Activated CD8-positive, alpha-beta memory T cell treated with anti-CD3 and anti-CD28 coated beads for 4 hours (primary cell): Measurements from ENCODE around the gene AGPAT3.

Experiments
- DNase-seq, 2 donors: peaks; one replicate each; pipeline ENCODE4 v3.0.0-alpha.2; 2020; ENCODE audit warnings: low read depth in 2 of 2

Gene AGPAT3

DNA sequence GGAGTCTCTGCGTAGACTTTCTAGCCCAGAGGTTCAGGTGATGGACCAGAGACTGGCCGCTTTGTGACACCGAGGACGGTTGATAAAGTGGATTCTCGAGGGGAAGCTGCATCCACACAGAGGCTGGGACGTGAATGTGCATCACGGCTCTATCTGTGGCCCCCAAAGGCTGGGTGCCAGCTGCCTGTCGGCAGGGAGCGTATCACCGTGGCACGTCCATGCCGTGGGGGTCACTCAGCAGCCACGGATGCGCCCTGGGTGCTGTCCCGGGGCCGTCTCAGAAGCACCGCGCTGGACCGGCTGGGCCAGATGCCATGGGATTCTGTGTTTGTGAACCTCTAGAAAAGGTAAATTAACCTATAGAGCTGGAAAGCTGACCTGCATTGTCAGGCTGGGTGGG is 89.9 kb downstream of the AGPAT3 start:
- DNase-seq, result no peak

DNA sequence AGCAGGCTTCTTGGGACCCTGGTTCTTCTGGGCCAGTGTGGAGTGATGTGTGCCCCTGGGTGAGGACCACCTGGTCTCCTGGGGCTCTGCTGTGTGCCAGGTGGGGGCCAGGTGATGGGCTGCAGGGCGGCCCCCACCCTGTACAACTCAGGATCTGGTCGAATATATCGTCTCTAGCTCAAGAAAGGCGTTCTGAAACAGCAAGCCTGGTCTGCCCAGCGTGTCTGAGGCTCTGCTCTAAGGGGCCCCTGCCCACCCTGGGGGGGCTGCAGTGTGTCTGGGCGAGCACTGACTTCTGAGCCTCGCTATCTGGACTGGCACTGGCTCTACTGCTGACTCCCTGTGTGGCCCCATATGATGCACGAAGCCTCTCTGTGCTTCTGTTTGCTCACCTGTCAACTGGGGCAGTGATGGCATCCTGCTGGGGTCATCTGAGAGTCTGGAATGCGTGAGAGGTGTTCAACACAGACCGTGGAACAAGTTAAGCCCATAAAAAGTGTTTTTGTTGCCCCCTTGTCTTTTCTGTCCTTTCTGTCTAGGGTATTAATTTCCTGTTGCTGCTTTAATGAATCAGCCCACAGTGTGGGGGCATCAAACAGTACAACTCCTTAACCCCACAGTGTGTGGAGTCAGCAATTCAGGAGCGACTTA is 91.1 kb downstream of the AGPAT3 start:
- no peak for DNase-seq

DNA sequence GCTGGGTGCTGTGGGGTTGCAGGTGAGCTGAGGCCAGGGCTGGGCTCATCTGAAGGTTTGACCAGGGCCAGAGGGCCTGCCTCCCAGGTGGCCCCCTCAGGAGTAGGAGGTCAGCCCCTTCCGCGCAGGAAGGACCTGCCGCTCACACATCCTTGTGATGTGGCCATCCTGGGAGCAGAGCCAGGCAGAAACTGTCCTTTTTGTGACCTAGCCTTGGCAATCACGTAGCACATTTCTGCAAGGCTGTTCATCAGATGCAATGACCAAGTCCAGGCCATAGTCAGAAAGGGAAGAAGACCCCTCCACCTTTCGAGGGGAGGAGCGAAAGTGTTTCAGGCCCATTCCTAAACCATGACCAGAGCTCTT is 91.6 kb downstream of the AGPAT3 start:
- no peak for DNase-seq

DNA sequence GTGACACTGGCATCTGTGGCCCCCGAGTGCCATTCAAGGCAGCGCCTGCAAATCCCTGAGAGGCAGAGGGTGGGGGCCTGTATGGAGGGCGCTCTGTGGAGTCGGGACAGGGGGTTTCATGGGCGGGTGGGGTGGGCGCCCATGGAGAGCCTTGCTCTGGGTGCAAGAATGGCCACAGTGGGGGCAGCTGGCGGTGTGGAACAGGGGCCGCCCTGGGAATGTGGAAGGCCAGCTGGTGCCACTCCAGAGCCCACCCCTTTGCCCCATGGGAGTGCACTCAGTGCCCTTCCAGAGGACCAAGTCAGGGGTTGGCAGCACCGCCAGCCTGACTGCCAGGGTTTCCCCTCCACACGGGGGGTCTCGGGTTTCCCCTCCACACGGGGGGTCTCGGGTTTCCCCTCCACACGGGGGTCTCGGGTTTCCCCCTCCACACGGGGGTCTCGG is 92.1 kb downstream of the AGPAT3 start:
- DNase-seq, result no peak

DNA sequence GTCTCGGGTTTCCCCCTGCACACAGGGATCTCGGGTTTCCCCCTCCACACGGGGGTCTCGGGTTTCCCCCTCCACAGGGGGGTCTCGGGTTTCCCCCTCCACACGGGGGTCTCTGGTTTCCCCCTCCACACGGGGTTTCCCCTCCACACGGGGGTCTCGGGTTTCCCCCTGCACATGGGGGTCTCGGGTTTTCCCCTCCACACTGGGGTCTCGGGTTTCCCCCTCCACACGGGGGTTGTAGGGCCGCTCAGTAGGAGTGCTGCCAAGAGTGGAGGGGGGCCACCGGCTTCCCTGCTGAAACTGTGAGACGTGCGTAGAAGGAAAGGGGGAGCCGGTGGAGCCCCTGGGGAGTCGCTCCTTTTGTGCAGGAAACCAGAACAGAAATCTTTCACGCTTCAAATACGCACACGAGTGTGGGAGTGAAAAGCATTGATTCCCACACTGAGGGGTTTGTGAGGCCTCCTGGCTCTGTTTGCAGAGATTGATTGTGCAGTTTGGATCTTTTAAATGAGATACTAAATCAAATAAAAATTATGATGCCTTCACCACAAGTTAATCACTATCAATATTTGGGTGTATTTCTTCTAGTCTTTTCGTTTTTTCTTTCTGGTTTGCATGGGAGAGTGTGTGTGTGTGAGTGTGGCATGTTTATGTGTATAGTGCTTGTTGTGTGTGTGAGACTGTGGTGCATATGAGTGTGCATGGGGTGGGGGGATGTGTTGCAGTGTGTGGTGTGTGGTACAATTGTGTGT is 92.8 kb downstream of the AGPAT3 start:
- DNase-seq, result no peak

DNA sequence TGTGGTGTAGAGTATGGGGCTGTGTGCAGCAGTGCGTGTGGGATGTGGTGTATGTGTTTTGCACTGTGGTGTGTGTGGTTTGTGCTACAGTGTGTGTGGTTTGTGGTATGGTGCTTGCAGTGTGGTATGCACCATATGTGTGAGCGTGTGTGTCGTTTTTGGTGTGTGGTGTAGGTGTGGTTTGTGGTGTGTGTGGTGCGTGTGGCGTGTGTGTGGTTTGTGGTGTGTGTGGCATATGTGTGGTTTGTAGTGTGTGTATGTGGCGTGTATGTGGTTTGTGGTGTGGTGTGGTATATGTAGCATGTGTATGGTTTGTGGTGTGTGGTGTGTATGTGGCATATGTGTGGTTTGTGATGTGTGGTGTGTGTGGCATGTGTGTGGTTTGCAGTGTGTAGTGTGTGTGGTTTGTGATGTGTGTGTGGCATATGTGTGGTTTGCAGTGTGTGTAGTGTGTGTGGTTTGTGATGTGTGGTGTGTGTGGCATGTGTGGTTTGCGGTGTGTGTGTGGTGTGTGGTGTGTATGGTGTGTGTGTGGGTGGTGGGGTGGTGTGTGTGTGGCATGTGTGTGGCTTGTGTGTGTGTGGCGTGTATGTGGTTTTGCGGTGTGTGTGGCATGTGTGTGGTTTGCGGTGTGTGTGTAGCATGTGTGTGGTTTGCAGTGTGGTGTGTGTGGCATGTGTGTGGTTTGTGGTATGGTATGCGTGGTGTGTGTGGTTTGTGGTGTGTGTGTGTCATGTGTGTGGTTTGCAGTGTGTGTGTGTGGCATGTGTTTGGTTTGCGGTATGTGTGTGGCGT is 93.5 kb downstream of the AGPAT3 start:
- no peak for DNase-seq

DNA sequence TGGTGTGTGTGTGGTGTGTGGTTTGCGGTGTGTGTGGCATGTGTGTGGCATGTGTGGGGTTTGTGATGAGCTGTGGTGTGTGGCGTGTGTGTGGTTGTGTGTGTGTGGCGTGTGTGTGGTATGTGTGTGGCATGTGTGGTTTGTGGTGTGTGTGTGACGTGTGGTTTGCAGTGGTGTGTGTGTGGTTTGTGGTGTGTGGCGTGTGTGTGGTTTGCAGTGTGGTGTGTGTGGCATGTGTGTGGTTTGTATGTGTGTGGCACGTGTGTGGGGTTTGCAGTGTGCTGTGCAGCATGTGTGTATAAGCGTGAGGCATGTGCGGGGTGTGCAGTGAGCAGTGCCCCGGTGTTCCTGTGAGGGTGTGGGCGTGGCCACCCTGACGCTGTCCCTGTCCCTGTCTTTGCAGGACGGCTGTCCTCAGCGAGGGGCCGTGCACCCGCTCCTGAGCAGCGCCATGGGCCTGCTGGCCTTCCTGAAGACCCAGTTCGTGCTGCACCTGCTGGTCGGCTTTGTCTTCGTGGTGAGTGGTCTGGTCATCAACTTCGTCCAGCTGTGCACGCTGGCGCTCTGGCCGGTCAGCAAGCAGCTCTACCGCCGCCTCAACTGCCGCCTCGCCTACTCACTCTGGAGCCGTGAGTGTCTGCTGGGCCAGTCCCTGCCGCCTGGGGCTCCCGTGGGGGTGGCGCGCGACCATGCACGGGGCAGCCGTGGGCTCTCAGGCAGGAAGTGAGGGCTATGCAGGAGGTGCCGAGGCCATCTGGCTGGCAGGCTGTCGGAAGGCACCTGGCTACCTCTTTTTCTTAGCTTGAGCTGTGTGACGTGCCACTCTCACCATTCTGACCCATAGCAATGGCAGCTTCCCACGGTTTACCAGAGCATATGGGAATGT is 94.5 kb downstream of the AGPAT3 start:
- DNase-seq, result no peak

DNA sequence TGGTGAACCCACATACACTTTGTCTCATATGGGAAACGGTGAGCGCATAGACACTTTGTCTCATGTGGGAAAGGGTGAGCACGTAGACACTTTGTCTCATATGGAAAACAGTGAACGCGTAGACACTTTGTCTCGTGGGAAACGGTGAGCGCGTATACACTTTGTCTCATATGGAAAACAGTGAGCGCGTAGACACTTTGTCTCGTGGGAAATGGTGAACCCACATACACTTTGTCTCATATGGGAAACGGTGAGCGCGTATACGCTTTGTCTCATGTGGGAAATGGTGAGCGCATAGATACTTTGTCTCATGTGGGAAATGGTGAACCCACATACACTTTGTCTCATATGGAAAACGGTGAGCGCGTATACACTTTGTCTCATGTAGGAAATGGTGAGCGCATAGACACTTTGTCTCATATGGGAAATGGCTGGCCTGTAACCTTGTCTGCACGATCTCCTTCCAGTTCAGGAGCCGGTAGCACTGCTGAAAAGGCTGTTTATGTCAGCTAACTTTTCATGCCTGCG is 96.4 kb downstream of the AGPAT3 start:
- DNase-seq, result no peak

DNA sequence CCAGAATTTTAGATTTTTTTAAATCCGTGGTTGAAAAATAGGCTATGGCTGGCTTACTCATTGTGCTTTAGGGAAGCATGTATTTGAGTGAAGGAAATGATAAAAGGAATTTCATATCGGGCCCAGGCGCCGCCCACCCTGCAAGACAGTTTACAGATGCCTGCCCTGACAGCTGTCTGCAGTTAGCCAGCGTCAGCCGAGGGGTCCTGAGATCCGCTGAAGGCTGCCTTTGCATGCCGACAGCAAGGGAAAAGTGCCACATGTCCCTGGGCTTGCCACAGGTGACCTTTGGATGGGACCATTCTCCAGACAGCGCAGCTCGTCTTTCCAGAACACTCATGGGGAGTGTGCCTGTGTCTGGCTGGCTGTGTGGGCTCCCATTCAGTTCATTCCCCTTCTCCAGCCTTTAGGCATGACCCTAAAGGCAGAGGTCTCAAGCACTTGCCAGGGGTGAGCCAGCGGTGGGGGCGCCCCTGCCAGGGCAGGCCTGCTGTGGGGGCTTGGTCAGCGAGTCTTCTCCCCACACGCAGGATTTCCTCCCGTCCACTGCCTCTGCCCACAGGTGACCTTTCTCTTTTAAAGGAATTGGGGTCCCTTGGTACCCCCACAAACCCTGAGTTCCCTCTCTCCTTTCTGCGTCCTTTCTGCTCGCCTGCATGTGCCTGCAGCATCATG is 101.0 kb downstream of the AGPAT3 start:
- DNase-seq, result no peak

DNA sequence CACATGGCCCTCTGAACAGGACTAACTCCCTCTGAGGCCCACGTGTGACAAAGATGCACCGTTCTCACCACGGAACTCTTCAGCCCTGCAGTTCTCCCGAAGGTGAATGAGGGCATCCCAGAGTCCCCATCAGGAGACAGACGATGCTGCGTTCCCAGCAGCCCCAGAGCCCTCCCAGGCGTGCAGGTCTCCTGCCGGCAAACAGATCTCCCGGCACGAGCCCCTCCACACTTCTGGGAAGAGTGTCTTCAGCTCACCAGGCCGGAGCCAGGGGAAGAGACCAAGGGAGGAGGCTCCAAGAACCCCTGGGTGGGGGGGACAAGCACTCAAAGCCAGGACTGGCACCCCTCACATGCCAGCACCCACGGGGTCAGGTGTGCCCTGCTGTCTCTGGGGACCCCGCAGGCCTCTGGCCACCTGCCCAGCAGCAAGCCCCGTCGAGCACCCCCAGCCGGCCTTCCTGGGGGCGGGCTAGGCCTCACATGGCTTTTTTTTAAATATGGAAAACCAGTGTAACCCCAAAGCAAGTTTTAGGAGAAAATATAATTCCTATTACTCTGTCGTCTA is 102.0 kb downstream of the AGPAT3 start:
- no peak for DNase-seq

DNA sequence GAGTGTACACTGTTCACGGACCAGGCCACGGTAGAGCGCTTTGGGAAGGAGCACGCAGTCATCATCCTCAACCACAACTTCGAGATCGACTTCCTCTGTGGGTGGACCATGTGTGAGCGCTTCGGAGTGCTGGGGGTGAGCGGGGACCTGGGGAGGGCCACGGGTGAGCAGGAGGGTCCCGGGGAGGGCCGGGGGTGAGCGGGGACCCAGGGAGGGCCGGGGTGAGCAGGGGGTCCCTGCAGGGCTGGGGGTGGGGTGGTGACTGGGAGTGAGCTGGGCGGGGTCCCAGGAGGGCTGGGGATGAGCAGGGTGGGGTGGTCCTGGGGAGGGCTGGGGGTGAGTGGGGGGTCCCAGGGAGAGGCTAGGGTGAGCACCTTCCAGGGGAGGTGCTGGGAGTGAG is 103.0 kb downstream of the AGPAT3 start:
- DNase-seq, result no peak

DNA sequence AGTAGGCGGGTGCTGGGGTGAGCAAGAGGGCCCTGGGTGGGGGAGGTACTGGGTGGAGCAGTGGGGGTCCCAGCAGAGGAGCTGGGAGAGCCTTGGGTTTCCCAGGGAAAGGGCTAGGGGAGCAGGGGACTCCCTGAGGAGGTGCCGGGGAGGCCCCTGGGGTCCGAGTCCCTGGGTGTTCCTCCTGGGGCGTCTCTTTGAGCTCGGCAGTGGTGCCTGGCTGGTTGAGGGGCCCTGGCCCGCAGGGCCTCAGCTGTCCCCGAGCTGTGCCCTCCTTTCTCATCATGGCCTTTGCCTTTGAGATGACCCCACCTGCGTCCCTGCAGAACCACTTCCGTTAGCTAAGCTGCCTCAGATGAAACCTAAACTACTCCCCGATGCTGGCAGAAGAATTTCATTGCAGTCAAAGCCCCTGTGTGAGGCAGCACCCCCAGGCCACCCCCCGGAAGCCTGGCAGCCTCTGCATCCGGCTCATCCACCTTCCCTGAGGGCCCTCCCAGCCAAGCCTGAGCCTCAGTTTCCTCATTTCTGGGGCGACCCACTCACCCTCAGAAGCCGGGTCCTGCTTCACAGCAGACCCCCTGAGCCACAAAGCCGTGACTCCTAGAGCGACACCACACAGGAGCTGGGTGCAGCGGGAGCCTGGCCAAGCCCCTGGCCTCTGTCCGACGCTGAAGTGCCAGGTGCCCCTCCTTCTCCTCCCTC is 103.5 kb downstream of the AGPAT3 start:
- no peak for DNase-seq

DNA sequence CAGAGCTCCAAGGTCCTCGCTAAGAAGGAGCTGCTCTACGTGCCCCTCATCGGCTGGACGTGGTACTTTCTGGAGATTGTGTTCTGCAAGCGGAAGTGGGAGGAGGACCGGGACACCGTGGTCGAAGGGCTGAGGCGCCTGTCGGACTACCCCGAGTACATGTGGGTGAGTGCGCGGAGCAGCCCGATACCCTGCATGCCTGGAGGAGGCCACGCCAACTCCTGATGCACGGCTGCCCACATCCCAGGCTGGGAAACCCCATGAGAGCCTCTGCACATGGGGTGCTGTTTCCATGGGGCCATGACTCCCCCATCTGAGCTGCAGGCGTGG is 104.1 kb downstream of the AGPAT3 start:
- DNase-seq, result no peak

DNA sequence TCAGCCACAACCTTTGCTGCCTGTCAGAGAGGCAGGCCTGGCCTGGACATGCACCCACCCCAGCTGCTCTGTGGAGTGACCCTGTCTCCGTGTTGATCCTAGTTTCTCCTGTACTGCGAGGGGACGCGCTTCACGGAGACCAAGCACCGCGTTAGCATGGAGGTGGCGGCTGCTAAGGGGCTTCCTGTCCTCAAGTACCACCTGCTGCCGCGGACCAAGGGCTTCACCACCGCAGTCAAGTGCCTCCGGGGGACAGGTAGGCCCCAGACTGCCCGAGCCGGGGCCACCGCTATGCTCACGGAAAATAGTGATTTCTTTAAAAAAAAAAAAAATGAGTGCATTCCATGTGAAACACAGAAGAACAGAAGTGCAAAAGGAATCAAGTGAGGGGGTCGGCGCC is 105.5 kb downstream of the AGPAT3 start:
- DNase-seq, result no peak

DNA sequence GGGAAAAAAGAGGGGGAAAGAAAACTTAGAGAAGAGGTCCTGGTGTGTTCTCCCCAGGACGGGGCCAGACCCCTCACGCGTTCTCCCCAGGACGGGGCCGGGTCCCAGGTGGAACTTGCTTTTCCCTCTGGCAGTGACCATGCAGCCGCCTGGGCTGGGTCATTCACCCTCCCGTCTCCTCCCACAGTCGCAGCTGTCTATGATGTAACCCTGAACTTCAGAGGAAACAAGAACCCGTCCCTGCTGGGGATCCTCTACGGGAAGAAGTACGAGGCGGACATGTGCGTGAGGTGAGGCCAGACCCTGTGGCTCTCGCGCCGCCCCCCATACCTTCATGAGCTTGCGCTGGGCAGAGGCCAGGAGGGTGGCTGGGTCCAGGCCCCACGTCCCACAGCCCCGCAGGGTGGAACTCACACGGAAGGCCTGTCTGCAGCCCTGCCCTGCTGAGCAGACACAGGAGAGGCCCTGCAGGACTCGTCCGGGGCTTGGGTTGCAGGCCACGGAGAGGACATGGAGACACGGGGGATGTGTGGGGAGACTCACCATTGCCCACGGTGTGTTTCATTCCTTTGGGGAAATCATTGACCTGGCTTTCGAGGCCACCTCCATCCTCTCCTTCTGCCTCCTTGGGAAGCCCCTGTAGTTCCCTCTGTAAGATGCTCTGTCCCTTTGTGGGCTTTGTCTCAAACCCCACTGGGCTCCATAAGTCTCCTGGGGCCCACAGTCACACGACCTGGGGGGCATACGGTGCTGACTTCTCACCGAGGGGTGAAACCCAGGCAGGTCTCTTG is 106.4 kb downstream of the AGPAT3 start:
- DNase-seq, result no peak

DNA sequence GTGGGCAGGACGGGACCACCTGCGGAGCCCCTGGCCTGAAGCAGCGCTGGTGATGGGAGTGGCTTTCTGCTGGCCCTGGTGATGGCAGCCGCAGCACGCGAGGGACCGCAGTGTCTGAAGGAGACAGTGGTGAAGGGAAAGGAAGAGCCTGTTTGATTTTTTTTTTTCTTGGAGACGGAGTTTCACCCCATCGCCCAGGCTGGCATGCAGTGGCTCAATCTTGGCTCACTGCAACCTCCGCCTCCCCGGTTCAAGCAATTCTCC is 106.9 kb downstream of the AGPAT3 start:
- DNase-seq, result no peak

DNA sequence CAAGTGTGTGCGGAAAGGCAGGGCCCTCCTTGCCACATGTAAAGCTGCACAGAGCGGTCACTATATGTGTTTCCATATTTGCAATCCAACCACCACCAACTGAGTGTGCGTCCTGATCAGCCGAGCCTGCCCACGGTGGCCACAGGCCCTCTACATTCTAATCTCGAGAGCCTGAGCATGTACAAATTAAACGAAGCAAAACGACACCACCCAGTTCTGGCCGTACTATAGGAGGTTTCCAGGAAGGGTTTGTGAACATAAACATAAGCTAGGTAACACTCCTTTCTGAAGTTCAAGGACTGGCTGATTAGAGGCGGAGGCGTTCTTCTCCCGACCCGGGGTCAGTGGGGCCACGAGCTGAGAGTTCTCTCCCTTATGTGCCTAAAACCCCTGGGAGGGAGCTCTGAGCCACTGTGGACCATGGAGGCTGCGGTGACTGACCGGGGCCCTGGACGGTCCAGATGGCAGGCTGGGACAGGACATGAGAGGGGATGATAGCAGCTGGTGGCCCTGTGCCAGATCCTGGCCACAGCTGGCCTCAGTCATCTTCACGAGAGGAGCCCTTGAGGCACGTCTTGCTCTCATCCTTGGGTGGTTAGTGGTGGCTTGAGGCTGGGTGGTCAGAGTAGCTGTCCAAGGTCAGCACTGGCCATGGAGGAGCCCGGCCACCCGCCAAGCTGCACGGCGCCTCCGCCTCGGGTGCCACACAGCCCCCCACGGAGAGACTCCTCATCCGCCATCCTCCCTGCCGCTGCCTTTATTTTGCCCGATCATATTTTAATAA is 108.0 kb downstream of the AGPAT3 start:
- no peak for DNase-seq

DNA sequence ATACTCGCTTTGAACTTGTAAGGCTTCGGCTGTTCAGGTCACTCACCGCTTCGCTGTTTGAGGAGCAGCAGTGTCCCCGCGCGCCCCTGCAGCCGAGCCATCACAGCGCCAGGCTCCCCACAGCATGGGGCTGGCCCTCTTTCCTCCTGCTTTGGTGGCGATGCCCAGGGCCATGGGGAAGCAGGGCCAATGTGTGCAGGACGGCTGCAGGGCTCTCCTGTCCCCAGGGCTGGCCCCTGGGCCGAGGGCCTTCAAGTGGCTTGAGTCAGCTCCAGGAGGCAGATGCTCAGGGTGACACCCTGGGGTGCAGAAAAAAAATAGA is 108.6 kb downstream of the AGPAT3 start:
- no peak for DNase-seq
